Aorta (tissue), 5 donors: ENCODE data around the gene ANKRD36. TPM values are rescaled to one million over a fixed set of nuclear protein-coding genes. Genes with fewer than 3 reads are reported as not detected.
"Not testable (repeated sequence)": the region's sequence is repeated elsewhere in the genome, so short reads cannot be mapped to it uniquely, and the experiment has no call there.

Experiments used
- ATAC-seq: fragments of 200-7000 bp; cut with Tn5 transposase; one replicate; pipeline ENCODE4 v1.9.1; 2022; ENCODE audit warnings: moderate library complexity; ENCODE audit not compliant: low FRiP score
- DNase-seq, 2 donors: peaks; one replicate each; pipeline ENCODE4 v3.0.0-alpha.2; 2020
- H3K27ac ChIP-seq, 2 donors: one replicate each; pipeline ENCODE4 v1.5.1; 2013; ENCODE audit warnings: low read length in 2 of 2, mild to moderate bottlenecking in 2 of 2, moderate library complexity in 2 of 2, control low read depth in 1 of 2, inconsistent platforms in 1 of 2, low read depth in 1 of 2
- H3K27me3 ChIP-seq, 2 donors: one replicate each; pipeline ENCODE4 v1.6.1; 2013; ENCODE audit warnings: control low read depth in 1 of 2, low read length in 1 of 2, mild to moderate bottlenecking in 1 of 2, moderate library complexity in 1 of 2; ENCODE audit not compliant: insufficient read depth in 2 of 2, control insufficient read depth in 1 of 2
- H3K36me3 ChIP-seq, 2 donors: one replicate each; pipeline ENCODE4 v1.6.1; 2013; ENCODE audit warnings: control low read depth in 1 of 2, low read length in 1 of 2, mild to moderate bottlenecking in 1 of 2; ENCODE audit not compliant: insufficient read depth in 2 of 2, control insufficient read depth in 1 of 2
- H3K4me1 ChIP-seq, 2 donors: one replicate each; pipeline ENCODE4 v1.6.1; 2013; ENCODE audit warnings: low read length in 2 of 2, control low read depth in 1 of 2, mild to moderate bottlenecking in 1 of 2, moderate library complexity in 1 of 2; ENCODE audit not compliant: insufficient read depth in 2 of 2, control insufficient read depth in 1 of 2
- H3K4me3 ChIP-seq, 2 donors: one replicate each; pipeline ENCODE4 v1.5.1; 2013; ENCODE audit warnings: low read length in 2 of 2, control low read depth in 1 of 2, mild to moderate bottlenecking in 1 of 2
- H3K9me3 ChIP-seq: one replicate; pipeline ENCODE4 v1.6.1; 2013; ENCODE audit warnings: mild to moderate bottlenecking, low read length; ENCODE audit not compliant: control insufficient read depth
- WGBS, 2 donors: extraction: QIAGEN DNeasy Blood & Tissue Kit; methylation state at CpG; one replicate each; pipeline ENCODE4 v1.1.7; 2013; 5-methylcytosine and 5-hydroxymethylcytosine counted together
- intact Hi-C, 2 donors: fragments of 100-400 bp; cut with DNase I; formaldehyde crosslinking; loops; one replicate each; pipeline versions ENCODE4 v1.14.2 to v1.15.0; 2022
- polyA plus RNA-seq, 2 donors: library from polyadenylated mRNA; stranded (reverse); fragments of 200-250 nt; gene quantifications; one replicate each; pipeline ENCODE4 v1.2.3, GENCODE V29; 2013
- total RNA-seq, 2 donors: library from RNA; stranded (reverse); fragmentation: NEBNext Ultra II Directional; extraction: Animal tissue kit (Norgen Biotek cat#: 25700); gene quantifications; one replicate each; pipeline ENCODE4 v1.2.1, GENCODE V29; 2021
- donor health status: healthy with polysubstance abuse.
- donor health status: Bipolar disorder and iron deficiency.
- donor health status: DM: no; HTN: no; CAD: no.
- donor health status: DM: no; HTN: no; CAD: no.
- donor health status: DM: yes; HTN: yes; CAD: no.

The ANKRD36 gene
- total and polyA plus RNA-seq, 4 donors = 1.8 to 62.6 (median 22.8) TPM

DNA sequence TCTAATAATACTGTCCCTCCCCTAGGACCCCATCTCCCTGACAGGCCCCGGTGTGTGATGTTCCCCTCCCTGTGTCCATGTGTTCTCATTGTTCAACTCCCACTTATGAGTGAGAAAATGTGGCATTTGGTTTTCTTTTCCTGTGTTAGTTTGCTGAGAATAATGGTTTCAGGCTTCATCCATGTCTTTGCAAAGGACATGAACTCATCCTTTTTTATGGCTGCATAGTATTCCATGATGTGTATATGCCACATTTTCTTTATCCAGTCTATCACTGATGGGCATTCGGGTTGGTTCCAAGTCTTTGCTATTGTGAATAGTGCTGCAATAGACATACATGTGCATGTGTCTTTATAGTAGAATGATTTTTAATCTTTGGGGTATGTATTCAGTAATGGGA lies 55.6 kb downstream of the ANKRD36 start:
- H3K9me3 ChIP-seq, DNase-seq, ATAC-seq, H3K27me3 ChIP-seq, H3K36me3 ChIP-seq, H3K4me3 ChIP-seq, H3K4me1 ChIP-seq, intact Hi-C loops, H3K27ac ChIP-seq: not testable (repeated sequence)
- 77 to 89% methylated on average over 2 of the region's 2 CpGs for WGBS, 2 donors

- H3K36me3 ChIP-seq, H3K27me3 ChIP-seq, H3K27ac ChIP-seq, H3K9me3 ChIP-seq, H3K4me3 ChIP-seq, DNase-seq, H3K4me1 ChIP-seq, intact Hi-C loops, ATAC-seq: not testable (repeated sequence)
- 59 to 71% methylated on average over 1 of the region's 1 CpG for WGBS, 2 donors
These were observed 67.4 kb downstream of the ANKRD36 start for GRCh38 chr2:97180391-97180790.

GRCh38 chr2:97195349-97195748 lies 82.4 kb downstream of the ANKRD36 start:
- ATAC-seq, H3K9me3 ChIP-seq, DNase-seq, H3K27me3 ChIP-seq, H3K36me3 ChIP-seq, intact Hi-C loops, H3K27ac ChIP-seq, H3K4me3 ChIP-seq, H3K4me1 ChIP-seq: not testable (repeated sequence)
- no CpG with 5 or more reads among the region's 1 CpG for WGBS, 2 donors

- ATAC-seq, H3K9me3 ChIP-seq, H3K27me3 ChIP-seq, intact Hi-C loops, H3K27ac ChIP-seq, H3K4me3 ChIP-seq, H3K36me3 ChIP-seq, DNase-seq, H3K4me1 ChIP-seq: not testable (repeated sequence)
- WGBS, 2 donors = 91 to 94% methylated on average over 1 of the region's 1 CpG
These were observed 84.3 kb downstream of the ANKRD36 start for GRCh38 chr2:97197251-97197650.

- DNase-seq, H3K27ac ChIP-seq, H3K9me3 ChIP-seq, intact Hi-C loops, ATAC-seq, H3K4me1 ChIP-seq, H3K27me3 ChIP-seq, H3K36me3 ChIP-seq, H3K4me3 ChIP-seq: not testable (repeated sequence)
- WGBS, 2 donors = 70 to 79% methylated on average over 2 of the region's 2 CpGs
These were observed 87.9 kb downstream of the ANKRD36 start for GRCh38 chr2:97200887-97201286.

- H3K27ac ChIP-seq, intact Hi-C loops, H3K4me3 ChIP-seq, H3K4me1 ChIP-seq, H3K36me3 ChIP-seq, H3K27me3 ChIP-seq, ATAC-seq, H3K9me3 ChIP-seq, DNase-seq: not testable (repeated sequence)
- 67 to 78% methylated on average over 5 of the region's 5 CpGs for WGBS, 2 donors
These were observed 89.8 kb downstream of the ANKRD36 start for GRCh38 chr2:97202643-97203250.

GRCh38 chr2:97210325-97210724 lies 97.4 kb downstream of the ANKRD36 start:
- no peaks in the 10 kb centered on the region for H3K9me3 ChIP-seq
- DNase-seq = no peak
- no peak overlapping the region for H3K27ac ChIP-seq
- no peaks in the 10 kb centered on the region for H3K27me3 ChIP-seq
- intact Hi-C loops = no loop called here
- no peak overlapping the region for H3K4me3 ChIP-seq
- 83 to 88% methylated on average over 5 of the region's 5 CpGs for WGBS, 2 donors
- no peak for ATAC-seq
- H3K36me3 ChIP-seq = peaks cover 0 to 2% of the 10 kb centered on the region in 2 donors
- no peaks in the 10 kb centered on the region for H3K4me1 ChIP-seq

DNA sequence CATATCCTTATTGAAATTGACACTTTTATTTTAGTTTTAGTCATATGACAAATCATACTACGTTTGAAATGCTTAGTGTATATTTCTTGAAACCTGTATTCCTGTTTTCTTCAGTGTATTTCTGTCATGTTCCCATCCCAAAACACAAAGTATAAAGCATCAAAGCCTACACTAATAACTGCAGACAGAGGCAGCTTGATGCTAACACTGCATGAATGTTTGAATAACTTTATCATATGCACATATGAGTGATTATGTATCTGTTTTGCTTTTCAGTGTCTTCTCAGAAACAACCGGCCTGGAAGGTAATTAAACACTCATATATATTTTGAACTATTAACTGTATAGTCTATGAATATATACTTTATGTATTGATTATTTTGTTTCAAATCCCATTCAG lies 102.1 kb downstream of the ANKRD36 start:
- H3K9me3 ChIP-seq, H3K27me3 ChIP-seq, ATAC-seq, H3K4me3 ChIP-seq, intact Hi-C loops, H3K36me3 ChIP-seq, DNase-seq, H3K27ac ChIP-seq, H3K4me1 ChIP-seq: not testable (repeated sequence)
- WGBS, 2 donors = no CpG with 5 or more reads among the region's 2 CpGs

GRCh38 chr2:97230848-97231585 lies 118.1 kb downstream of the ANKRD36 start:
- H3K4me1 ChIP-seq, H3K4me3 ChIP-seq, ATAC-seq, H3K9me3 ChIP-seq, H3K27me3 ChIP-seq, H3K36me3 ChIP-seq, H3K27ac ChIP-seq, intact Hi-C loops: not testable (repeated sequence)
- WGBS, 2 donors = 98% methylated on average over 10 of the region's 10 CpGs
- DNase-seq = peak; percentile 29 to 59
